Nephron progenitor cell (in vitro differentiated cells): ENCODE measurements around the gene GRXCR1.

Experiments
- DNase-seq: peaks from one replicate; pipeline ENCODE4 v3.0.0; 2021
- H3K27ac Mint-ChIP-seq: 2 replicates; pipeline ENCODE4 v1.8.0; 2021; ENCODE audit warnings: mild to moderate bottlenecking, moderate library complexity, mixed read lengths
- H3K27me3 Mint-ChIP-seq: 2 replicates; pipeline ENCODE4 v1.8.0; 2021; ENCODE audit warnings: mild to moderate bottlenecking, low read depth, mixed read lengths; ENCODE audit not compliant: poor library complexity
- H3K36me3 Mint-ChIP-seq: 2 replicates; pipeline ENCODE4 v1.8.0; 2021; ENCODE audit warnings: low read depth, mixed read lengths
- H3K4me1 Mint-ChIP-seq: 2 replicates; pipeline ENCODE4 v1.8.0; 2021; ENCODE audit warnings: mixed read lengths
- H3K4me3 Mint-ChIP-seq: 2 replicates; pipeline ENCODE4 v1.8.0; 2021; ENCODE audit warnings: mild to moderate bottlenecking, moderate library complexity, mixed read lengths
- H3K9me3 Mint-ChIP-seq: 2 replicates; pipeline ENCODE4 v1.8.0; 2021; ENCODE audit warnings: mild to moderate bottlenecking, moderate library complexity, mixed read lengths
- TF ChIP-seq, protein P1 (sequence below): fragments of 200-600 bp; sonication (generic); IDR thresholded peaks from 2 replicates; pipeline ENCODE4 v1.5.0; 2021; ENCODE audit warnings: antibody characterized with exemption

Gene GRXCR1

DNA sequence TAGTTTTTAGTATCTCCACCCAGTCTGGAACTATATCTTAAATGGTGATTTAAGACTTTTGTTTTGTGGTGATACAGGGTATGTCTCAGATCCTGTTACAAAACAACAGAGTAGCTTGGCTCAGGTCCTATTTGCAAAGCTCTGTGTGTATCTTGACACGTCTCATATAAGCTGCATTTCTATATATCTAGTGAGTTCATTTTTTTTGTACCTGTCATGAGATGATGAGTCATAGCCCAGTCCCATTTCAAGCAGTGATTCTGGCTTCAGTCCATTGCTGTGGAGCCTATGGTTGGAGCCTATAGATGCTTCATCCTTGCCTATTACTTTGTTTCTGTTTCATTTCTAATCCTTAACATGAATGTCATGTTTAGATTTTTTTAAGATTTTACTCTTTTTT is 23.0 kb downstream of the GRXCR1 start:
- Mint-ChIP-seq H3K27me3 (peaks cover 3% of the 10 kb centered on the region), H3K36me3 (no peaks in the 10 kb centered on the region), H3K4me1 (no peaks in the 10 kb centered on the region), H3K27ac (no peak overlapping the region), H3K9me3 (no peaks in the 10 kb centered on the region), H3K4me3 (no peak overlapping the region)
- DNase-seq: no peak
- TF ChIP-seq, protein P1, sequence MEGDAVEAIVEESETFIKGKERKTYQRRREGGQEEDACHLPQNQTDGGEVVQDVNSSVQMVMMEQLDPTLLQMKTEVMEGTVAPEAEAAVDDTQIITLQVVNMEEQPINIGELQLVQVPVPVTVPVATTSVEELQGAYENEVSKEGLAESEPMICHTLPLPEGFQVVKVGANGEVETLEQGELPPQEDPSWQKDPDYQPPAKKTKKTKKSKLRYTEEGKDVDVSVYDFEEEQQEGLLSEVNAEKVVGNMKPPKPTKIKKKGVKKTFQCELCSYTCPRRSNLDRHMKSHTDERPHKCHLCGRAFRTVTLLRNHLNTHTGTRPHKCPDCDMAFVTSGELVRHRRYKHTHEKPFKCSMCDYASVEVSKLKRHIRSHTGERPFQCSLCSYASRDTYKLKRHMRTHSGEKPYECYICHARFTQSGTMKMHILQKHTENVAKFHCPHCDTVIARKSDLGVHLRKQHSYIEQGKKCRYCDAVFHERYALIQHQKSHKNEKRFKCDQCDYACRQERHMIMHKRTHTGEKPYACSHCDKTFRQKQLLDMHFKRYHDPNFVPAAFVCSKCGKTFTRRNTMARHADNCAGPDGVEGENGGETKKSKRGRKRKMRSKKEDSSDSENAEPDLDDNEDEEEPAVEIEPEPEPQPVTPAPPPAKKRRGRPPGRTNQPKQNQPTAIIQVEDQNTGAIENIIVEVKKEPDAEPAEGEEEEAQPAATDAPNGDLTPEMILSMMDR: no peak

DNA sequence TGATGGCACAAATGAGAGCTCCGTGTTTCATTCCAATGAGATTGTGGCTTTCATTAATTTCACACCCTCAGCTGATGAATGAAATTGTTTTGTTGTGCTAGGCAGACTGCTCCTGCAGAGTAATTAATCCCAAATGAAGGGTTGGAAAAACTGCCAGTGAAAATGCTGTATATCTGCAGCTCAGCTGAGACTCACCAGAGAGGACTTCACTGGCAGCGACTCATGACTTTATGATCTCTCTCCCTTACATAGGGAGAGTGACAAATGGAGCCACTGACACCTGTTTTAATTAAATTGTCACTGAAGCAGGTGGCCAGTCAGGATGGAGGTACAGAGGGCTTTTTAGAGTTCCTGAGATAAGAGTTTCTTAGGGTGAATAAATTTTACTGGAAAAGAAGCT is 24.8 kb downstream of the GRXCR1 start:
- Mint-ChIP-seq H3K9me3 (no peaks in the 10 kb centered on the region), H3K4me3 (no peak overlapping the region), H3K27me3 (peaks cover 3% of the 10 kb centered on the region), H3K4me1 (no peaks in the 10 kb centered on the region), H3K27ac (no peak overlapping the region), H3K36me3 (no peaks in the 10 kb centered on the region)
- TF ChIP-seq, protein P1: no peak
- DNase-seq: no peak

DNA sequence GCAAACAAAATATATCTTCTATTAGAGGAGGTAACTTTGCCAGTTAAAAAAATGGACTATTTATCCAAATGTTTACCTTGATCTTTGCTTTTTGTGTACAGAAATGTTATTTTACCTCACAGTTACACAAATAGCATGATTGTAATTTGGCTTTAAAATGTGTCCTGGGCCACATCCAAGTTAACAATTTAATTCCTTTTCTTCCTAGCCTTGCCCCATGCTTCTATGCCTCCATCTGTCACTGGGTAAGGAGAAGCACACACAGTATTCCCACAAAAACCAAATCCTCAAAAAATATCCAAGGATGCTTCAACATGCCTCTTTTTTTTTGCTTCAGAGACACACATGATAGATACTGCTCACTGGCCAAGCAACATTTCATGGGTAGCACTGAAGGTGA is 30.9 kb downstream of the GRXCR1 start:
- Mint-ChIP-seq H3K9me3 (no peaks in the 10 kb centered on the region), H3K4me3 (no peak overlapping the region), H3K27ac (no peak overlapping the region), H3K36me3 (no peaks in the 10 kb centered on the region), H3K27me3 (peaks cover 8% of the 10 kb centered on the region), H3K4me1 (no peaks in the 10 kb centered on the region)
- TF ChIP-seq, protein P1: no peak
- DNase-seq: no peak

- Mint-ChIP-seq H3K4me3 (no peak overlapping the region), H3K27ac (no peak overlapping the region), H3K27me3 (peaks cover 8% of the 10 kb centered on the region), H3K9me3 (no peaks in the 10 kb centered on the region), H3K36me3 (no peaks in the 10 kb centered on the region), H3K4me1 (no peaks in the 10 kb centered on the region)
- TF ChIP-seq, protein P1: no peak
- DNase-seq: no peak
These were observed 33.4 kb downstream of the GRXCR1 start for GRCh38 chr4:42925921-42926320.

- no peak overlapping the region for H3K27ac Mint-ChIP-seq
- no peaks in the 10 kb centered on the region for H3K36me3 Mint-ChIP-seq
- TF ChIP-seq, protein P1: no peak
- H3K4me3 Mint-ChIP-seq: no peak overlapping the region
- H3K4me1 Mint-ChIP-seq: no peaks in the 10 kb centered on the region
- H3K9me3 Mint-ChIP-seq: no peaks in the 10 kb centered on the region
- H3K27me3 Mint-ChIP-seq: peaks cover 6% of the 10 kb centered on the region
- DNase-seq: no peak
These were observed 35.4 kb downstream of the GRXCR1 start for GRCh38 chr4:42927946-42928345.

DNA sequence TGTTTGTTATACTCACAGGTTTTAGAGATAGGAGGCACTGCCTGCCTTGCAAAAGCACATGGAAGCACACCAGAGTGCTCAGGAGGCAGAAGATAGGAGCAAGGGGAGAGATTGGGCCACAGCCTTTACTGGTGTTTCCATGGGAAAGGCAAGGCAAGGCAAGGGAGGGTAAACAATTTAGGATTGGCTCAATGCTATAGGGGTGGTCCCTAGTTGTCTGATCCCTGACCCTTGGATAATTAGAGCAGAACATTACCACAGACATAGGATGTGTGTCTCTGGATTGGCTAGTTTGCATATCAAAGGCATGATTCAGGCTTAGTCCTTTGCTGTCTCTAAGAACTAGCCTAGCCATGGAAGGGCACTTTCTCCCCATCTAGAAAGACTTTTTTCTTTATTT is 36.1 kb downstream of the GRXCR1 start:
- Mint-ChIP-seq H3K4me1 (no peaks in the 10 kb centered on the region), H3K9me3 (no peaks in the 10 kb centered on the region), H3K27me3 (peaks cover 4% of the 10 kb centered on the region), H3K4me3 (no peak overlapping the region), H3K27ac (no peak overlapping the region), H3K36me3 (no peaks in the 10 kb centered on the region)
- TF ChIP-seq, protein P1: no peak
- no peak for DNase-seq
